Stimulated activated CD4-positive, alpha-beta T cell treated with anti-CD3 and anti-CD28 coated beads, Interleukin-4, amount 100 ng/mL, for 4 hours (primary cell): ENCODE results near the gene UBE2Z.

Experiments
- DNase-seq, 2 experiments: peaks; one replicate each; pipeline ENCODE4 v3.0.0-alpha.2; 2020

Gene UBE2Z

GRCh38 chr17:48961516-48962233 is 53.5 kb downstream of the UBE2Z start:
- no peak for DNase-seq

GRCh38 chr17:48970224-48970623 is 62.0 kb downstream of the UBE2Z start:
- no peak for DNase-seq

- DNase-seq, result no peak
These were observed 62.9 kb downstream of the UBE2Z start for GRCh38 chr17:48970865-48971687.

GRCh38 chr17:48972749-48973097 is 64.5 kb downstream of the UBE2Z start:
- DNase-seq, result no peak

- DNase-seq, result no peak
These were observed 65.6 kb downstream of the UBE2Z start for GRCh38 chr17:48973806-48974205.
